SU-DHL-6 (cell line): ENCODE results near the gene H2AZ2.
"Not testable (repeated sequence)": the region's sequence is repeated elsewhere in the genome, so short reads cannot be mapped to it uniquely, and the experiment has no call there.

Experiments
- H2AFZ ChIP-seq: fragments of 200-600 bp; sonication (generic); 2 replicates; pipeline ENCODE4 v1.6.1; 2014; ENCODE audit warnings: low read depth, mild to moderate bottlenecking, moderate library complexity, mixed read lengths, antibody characterized with exemption, low read length; ENCODE audit not compliant: severe bottlenecking
- H3F3A ChIP-seq: fragments of 200-600 bp; shearing (Covaris generic); 2 replicates; pipeline ENCODE4 v1.6.0; 2016; ENCODE audit warnings: antibody characterized with exemption, mild to moderate bottlenecking; ENCODE audit not compliant: insufficient read depth
- H3K27ac ChIP-seq: fragments of 200-600 bp; sonication (generic); 2 replicates; pipeline ENCODE4 v1.5.1; 2016; ENCODE audit warnings: low read depth, mild to moderate bottlenecking, low read length, moderate library complexity, mixed read lengths
- H3K27me3 ChIP-seq: fragments of 200-600 bp; sonication (generic), shearing (Covaris generic); 2 replicates; pipeline ENCODE4 v1.6.0; 2014; ENCODE audit warnings: mild to moderate bottlenecking, low read length
- H3K36me3 ChIP-seq: fragments of 200-600 bp; sonication (generic); 2 replicates; pipeline ENCODE4 v1.6.1; 2014; ENCODE audit warnings: mild to moderate bottlenecking, low read length, mixed read lengths
- H3K4me2 ChIP-seq: fragments of 300-600, 200-600 bp; shearing (Covaris generic), sonication (generic); 2 replicates; pipeline ENCODE4 v1.6.0; 2014; ENCODE audit warnings: low read length, low read depth, mild to moderate bottlenecking; ENCODE audit not compliant: poor library complexity, severe bottlenecking
- H3K4me3 ChIP-seq: fragments of 200-600 bp; sonication (generic); 2 replicates; pipeline ENCODE4 v1.5.1; 2014; ENCODE audit warnings: antibody characterized with exemption, low read length, mild to moderate bottlenecking, mixed read lengths; ENCODE audit not compliant: insufficient read depth, poor library complexity, severe bottlenecking
- H3K79me2 ChIP-seq: fragments of 200-600 bp; sonication (generic); 2 replicates; pipeline ENCODE4 v1.6.1; 2014; ENCODE audit warnings: mild to moderate bottlenecking, low read length, moderate library complexity; ENCODE audit not compliant: insufficient read depth
- H3K9ac ChIP-seq: fragments of 200-600 bp; sonication (generic); 2 replicates; pipeline ENCODE4 v1.7.0; 2014; ENCODE audit warnings: mild to moderate bottlenecking, low read length
- H3K9me2 ChIP-seq: fragments of 200-600 bp; sonication (generic); replicated peaks from 2 replicates; pipeline ENCODE4 v1.6.1; 2014; ENCODE audit warnings: low read length; ENCODE audit not compliant: insufficient read depth
- H3K9me3 ChIP-seq: fragments of 200-600 bp; sonication (generic); 2 replicates; pipeline ENCODE4 v1.6.1; 2014; ENCODE audit warnings: low read length, mixed read lengths; ENCODE audit not compliant: insufficient read depth
- H4K20me1 ChIP-seq: fragments of 200-600 bp; sonication (generic); 2 replicates; pipeline ENCODE4 v1.6.1; 2014; ENCODE audit warnings: low read depth, mild to moderate bottlenecking, antibody characterized with exemption, low read length, moderate library complexity, mixed read lengths
- EZH2phosphoT487 ChIP-seq: fragments of 200-600 bp; sonication (generic), shearing (Covaris generic); conservative IDR thresholded peaks from 2 replicates; pipeline ENCODE4 v1.6.1; 2018; ENCODE audit warnings: mild to moderate bottlenecking, antibody characterized with exemption, low read length, moderate library complexity, mixed read lengths
- TF ChIP-seq, protein P1 (sequence below): fragments of 200-600 bp; sonication (generic); IDR thresholded peaks from one replicate; pipeline ENCODE4 v1.5.1; 2017; ENCODE audit warnings: antibody characterized with exemption, mild to moderate bottlenecking, low read length, moderate library complexity; ENCODE audit not compliant: insufficient read depth, poor library complexity, severe bottlenecking

Gene H2AZ2

DNA sequence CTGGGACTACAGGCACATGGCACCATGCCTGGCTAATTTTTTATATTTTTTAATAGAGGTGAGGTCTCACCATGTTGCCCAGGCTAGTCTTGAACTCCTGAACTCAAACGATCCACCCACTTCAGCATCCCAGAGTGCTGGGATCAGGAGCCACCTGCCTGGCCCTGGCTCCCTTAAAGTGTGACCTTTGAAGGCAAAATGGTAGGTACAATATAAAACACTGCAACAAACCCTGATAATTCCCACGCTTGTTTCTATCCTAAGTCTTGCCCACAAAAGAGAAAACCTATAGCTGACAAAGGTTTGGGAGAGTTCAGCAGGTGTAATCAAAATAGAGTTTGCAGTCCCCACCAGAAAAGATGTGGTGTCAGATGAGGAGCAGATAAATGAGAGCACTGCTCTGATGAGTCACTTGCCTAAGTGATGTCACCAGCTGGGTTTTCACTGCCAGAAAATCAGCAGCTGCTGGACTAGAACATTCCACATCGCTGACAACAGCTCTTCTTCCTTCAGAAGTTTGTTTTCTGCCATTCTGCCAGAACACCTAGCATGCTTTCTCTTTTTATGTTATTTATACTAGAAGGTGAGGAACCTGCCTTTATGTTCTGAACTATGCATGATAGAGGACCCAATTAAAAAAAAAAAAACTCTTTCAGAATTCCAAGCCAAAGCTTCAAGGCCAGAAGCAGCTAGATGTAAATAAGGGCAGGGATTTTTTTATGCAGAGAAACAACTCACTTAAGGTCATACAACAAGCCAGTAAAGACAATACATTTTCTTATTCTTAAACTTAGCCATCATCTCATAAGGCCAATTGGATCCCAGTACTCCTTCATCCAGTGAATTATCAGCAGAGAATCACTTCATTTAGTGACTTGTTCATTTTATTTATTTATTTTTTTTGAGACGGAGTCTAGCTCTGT, 19.4 kb upstream of the H2AZ2 start:
- no peak overlapping the region for H3K4me3 ChIP-seq
- no peaks in the 10 kb centered on the region for H3K79me2 ChIP-seq
- no peaks in the 10 kb centered on the region for H3K9me2 ChIP-seq
- no peaks in the 10 kb centered on the region for H3K27me3 ChIP-seq
- no peaks in the 10 kb centered on the region for H3K9me3 ChIP-seq
- no peak overlapping the region for H2AFZ ChIP-seq
- H4K20me1 ChIP-seq, result no peaks in the 10 kb centered on the region
- no peaks in the 10 kb centered on the region for H3F3A ChIP-seq
- H3K4me2 ChIP-seq, result no peak overlapping the region
- no peak for TF ChIP-seq EZH2phosphoT487
- TF ChIP-seq, protein P1, sequence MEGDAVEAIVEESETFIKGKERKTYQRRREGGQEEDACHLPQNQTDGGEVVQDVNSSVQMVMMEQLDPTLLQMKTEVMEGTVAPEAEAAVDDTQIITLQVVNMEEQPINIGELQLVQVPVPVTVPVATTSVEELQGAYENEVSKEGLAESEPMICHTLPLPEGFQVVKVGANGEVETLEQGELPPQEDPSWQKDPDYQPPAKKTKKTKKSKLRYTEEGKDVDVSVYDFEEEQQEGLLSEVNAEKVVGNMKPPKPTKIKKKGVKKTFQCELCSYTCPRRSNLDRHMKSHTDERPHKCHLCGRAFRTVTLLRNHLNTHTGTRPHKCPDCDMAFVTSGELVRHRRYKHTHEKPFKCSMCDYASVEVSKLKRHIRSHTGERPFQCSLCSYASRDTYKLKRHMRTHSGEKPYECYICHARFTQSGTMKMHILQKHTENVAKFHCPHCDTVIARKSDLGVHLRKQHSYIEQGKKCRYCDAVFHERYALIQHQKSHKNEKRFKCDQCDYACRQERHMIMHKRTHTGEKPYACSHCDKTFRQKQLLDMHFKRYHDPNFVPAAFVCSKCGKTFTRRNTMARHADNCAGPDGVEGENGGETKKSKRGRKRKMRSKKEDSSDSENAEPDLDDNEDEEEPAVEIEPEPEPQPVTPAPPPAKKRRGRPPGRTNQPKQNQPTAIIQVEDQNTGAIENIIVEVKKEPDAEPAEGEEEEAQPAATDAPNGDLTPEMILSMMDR, result no peak
- H3K36me3 ChIP-seq, result no peaks in the 10 kb centered on the region
- no peak overlapping the region for H3K9ac ChIP-seq
- no peak overlapping the region for H3K27ac ChIP-seq

DNA sequence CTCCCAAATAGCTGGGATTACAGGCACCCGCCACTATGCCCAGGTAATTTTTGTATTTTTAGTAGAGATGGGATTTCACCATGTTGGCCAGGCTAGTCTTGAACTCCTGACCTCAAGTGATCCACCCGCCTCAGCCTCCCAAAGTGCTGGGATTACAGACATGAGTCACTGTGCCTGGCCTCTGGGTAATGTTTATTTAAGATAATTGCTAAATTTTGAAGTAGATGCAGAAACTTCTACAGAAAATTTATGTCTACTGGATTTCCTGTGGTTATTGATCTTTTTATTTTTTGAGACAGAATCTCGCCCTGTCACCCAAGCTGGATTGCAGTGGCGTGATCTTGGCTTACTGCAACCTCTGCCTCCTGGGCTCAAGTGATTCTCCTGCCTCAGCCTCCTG, 14.1 kb upstream of the H2AZ2 start:
- not testable (repeated sequence) for H3F3A ChIP-seq, H2AFZ ChIP-seq, H3K9me3 ChIP-seq, H3K4me3 ChIP-seq, H3K9me2 ChIP-seq, H3K9ac ChIP-seq, H3K36me3 ChIP-seq, H3K27me3 ChIP-seq, H4K20me1 ChIP-seq, H3K79me2 ChIP-seq, H3K27ac ChIP-seq, H3K4me2 ChIP-seq

DNA sequence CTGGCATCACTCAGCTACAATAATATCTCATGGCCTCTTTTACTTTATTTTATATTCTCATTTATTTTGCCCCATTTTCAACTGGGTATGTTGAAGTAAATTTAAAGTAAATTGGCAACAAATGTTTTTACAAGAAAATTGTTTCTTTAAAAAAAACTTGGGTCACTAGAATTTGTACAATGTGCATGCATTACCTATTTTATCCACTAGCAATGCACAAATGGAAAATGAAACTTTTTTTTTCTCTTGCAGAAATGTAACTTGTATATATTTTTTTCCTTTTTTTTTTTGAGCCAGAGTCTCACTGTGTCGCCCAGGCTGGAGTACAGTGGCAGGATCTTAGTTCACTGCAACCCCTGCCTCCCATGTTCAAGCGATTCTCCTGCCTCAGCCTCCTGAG, 10.3 kb upstream of the H2AZ2 start:
- Histone ChIP-seq H3K9me3 (no peaks in the 10 kb centered on the region), H3K4me2 (no peak overlapping the region), H2AFZ (no peak overlapping the region), H4K20me1 (no peaks in the 10 kb centered on the region), H3K9me2 (no peaks in the 10 kb centered on the region), H3K9ac (no peak overlapping the region), H3K27me3 (no peaks in the 10 kb centered on the region), H3K79me2 (no peaks in the 10 kb centered on the region), H3K4me3 (no peak overlapping the region), H3K36me3 (no peaks in the 10 kb centered on the region), H3K27ac (no peak overlapping the region), H3F3A (no peaks in the 10 kb centered on the region)
- TF ChIP-seq EZH2phosphoT487, result no peak
- TF ChIP-seq, protein P1, result no peak

DNA sequence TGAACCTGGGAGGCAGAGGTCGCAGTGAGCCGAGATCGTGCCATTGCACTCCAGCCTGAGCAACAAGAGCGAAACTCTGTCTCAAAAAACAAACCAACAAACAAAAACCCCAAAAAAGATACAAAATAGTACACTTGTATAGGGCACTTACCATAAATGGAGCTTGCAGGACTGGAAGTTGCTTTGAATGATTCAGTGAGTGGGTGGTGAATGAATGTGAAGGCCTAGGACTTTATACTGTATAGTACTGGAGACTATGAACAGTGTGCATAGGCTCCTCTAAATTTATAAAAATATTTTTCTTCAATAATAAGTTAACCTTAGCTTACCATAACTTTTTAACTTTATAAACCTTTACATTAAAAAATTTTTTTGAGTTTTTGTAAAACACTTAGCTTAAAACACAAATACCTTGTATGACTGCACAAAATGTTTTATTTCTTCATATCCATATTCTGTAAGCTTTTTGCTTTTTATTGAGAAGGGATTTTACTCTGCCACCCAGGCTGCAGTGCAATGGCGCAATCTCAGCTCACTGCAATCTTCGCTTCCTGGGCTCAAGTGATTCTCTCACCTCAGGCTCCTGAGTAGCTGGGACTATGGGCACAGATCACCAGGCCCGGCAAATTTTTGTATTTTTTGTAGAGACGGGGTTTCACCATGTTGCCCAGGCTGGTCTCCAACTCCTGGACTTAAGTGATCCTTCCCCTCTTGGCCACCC, 6.9 kb upstream of the H2AZ2 start:
- no peaks in the 10 kb centered on the region for H3K36me3 ChIP-seq
- H2AFZ ChIP-seq, result no peak overlapping the region
- H3K27me3 ChIP-seq, result no peaks in the 10 kb centered on the region
- no peak overlapping the region for H3K27ac ChIP-seq
- TF ChIP-seq EZH2phosphoT487, result no peak
- TF ChIP-seq, protein P1, result no peak
- no peaks in the 10 kb centered on the region for H3K79me2 ChIP-seq
- H3F3A ChIP-seq, result peaks cover 13% of the 10 kb centered on the region; the same call in 1 of the 2 replicates
- H4K20me1 ChIP-seq, result no peaks in the 10 kb centered on the region
- H3K9me2 ChIP-seq, result no peaks in the 10 kb centered on the region
- no peak overlapping the region for H3K4me3 ChIP-seq
- no peaks in the 10 kb centered on the region for H3K9me3 ChIP-seq
- H3K9ac ChIP-seq, result no peak overlapping the region
- H3K4me2 ChIP-seq, result no peak overlapping the region
